Loucy (cell line): ENCODE measurements around the gene TMEM37.

Experiments used
- H2AFZ ChIP-seq: fragments of 200-600 bp; sonication (generic); 2 replicates; pipeline ENCODE4 v1.6.0; 2016; ENCODE audit warnings: antibody characterized with exemption, mild to moderate bottlenecking, low read length, moderate library complexity
- H3F3A ChIP-seq: fragments of 200-600 bp; 2 replicates; pipeline ENCODE4 v1.6.0; 2016; ENCODE audit warnings: antibody characterized with exemption, low read depth, mild to moderate bottlenecking
- H3K27me3 ChIP-seq: fragments of 200-600 bp; sonication (generic); 2 replicates; pipeline ENCODE4 v1.6.1; 2014; ENCODE audit warnings: low read length, mild to moderate bottlenecking; ENCODE audit not compliant: insufficient read depth, poor library complexity, severe bottlenecking
- H3K36me3 ChIP-seq: fragments of 200-600 bp; sonication (generic); 2 replicates; pipeline ENCODE4 v1.6.1; 2016; ENCODE audit warnings: low read length; ENCODE audit not compliant: insufficient read depth
- H3K4me1 ChIP-seq: fragments of 200-600 bp; sonication (generic); 2 replicates; pipeline ENCODE4 v1.5.1; 2014; ENCODE audit warnings: low read length, mild to moderate bottlenecking; ENCODE audit not compliant: insufficient read depth, poor library complexity, severe bottlenecking
- H3K4me2 ChIP-seq: fragments of 200-600 bp; sonication (generic); 2 replicates; pipeline ENCODE4 v1.6.0; 2014; ENCODE audit warnings: antibody characterized with exemption, low read length, low read depth, mild to moderate bottlenecking; ENCODE audit not compliant: poor library complexity, severe bottlenecking
- H3K4me3 ChIP-seq: fragments of 200-600 bp; sonication (generic); 2 replicates; pipeline ENCODE4 v1.5.1; 2014; ENCODE audit warnings: low read length, mild to moderate bottlenecking, mixed read lengths; ENCODE audit not compliant: poor library complexity, severe bottlenecking
- H3K79me2 ChIP-seq: fragments of 200-600 bp; sonication (generic); 2 replicates; pipeline ENCODE4 v1.6.1; 2014; ENCODE audit warnings: low read length; ENCODE audit not compliant: insufficient read depth
- H3K9ac ChIP-seq: fragments of 200-600 bp; sonication (generic); 2 replicates; pipeline ENCODE4 v1.6.0; 2014; ENCODE audit warnings: mild to moderate bottlenecking, low read depth, low read length, moderate library complexity; ENCODE audit not compliant: poor library complexity, severe bottlenecking
- H3K9me2 ChIP-seq: fragments of 200-600 bp; sonication (generic); replicated peaks from 2 replicates; pipeline ENCODE4 v1.6.1; 2016; ENCODE audit warnings: low read depth, low read length, mixed read lengths
- H3K9me3 ChIP-seq: fragments of 200-600 bp; sonication (generic); 2 replicates; pipeline ENCODE4 v1.6.1; 2014; ENCODE audit warnings: mild to moderate bottlenecking, antibody characterized with exemption, low read length, low read depth; ENCODE audit not compliant: insufficient read depth
- H4K20me1 ChIP-seq: fragments of 200-600 bp; sonication (generic); 2 replicates; pipeline ENCODE4 v1.6.0; 2014; ENCODE audit warnings: antibody characterized with exemption, low read length, mild to moderate bottlenecking; ENCODE audit not compliant: insufficient read depth, poor library complexity, severe bottlenecking
- CTCF ChIP-seq: fragments of 200-600 bp; sonication (generic); conservative IDR thresholded peaks from 2 replicates; pipeline ENCODE4 v1.5.1; 2014; ENCODE audit warnings: mild to moderate bottlenecking, antibody characterized with exemption, low read length
- EZH2phosphoT487 ChIP-seq: fragments of 200-600 bp; IDR thresholded peaks from 2 replicates; pipeline ENCODE4 v1.6.1; 2018; ENCODE audit warnings: antibody characterized with exemption, mild to moderate bottlenecking, moderate library complexity, borderline replicate concordance

TMEM37 gene

GRCh38 chr2:119425620-119426395 lies 5.8 kb upstream of the TMEM37 start:
- no peaks in the 10 kb centered on the region for H3K79me2 ChIP-seq
- no peak overlapping the region for H3K4me2 ChIP-seq
- H3K9me3 ChIP-seq, result no peaks in the 10 kb centered on the region
- TF ChIP-seq CTCF (no peak), EZH2phosphoT487 (no peak)
- no peaks in the 10 kb centered on the region for H3K4me1 ChIP-seq
- no peaks in the 10 kb centered on the region; the same call in 1 of the 2 replicates for H3F3A ChIP-seq
- no peaks in the 10 kb centered on the region for H4K20me1 ChIP-seq
- no peaks in the 10 kb centered on the region for H3K9me2 ChIP-seq
- no peaks in the 10 kb centered on the region for H3K36me3 ChIP-seq
- no peak overlapping the region for H3K4me3 ChIP-seq
- no peaks in the 10 kb centered on the region for H3K27me3 ChIP-seq
- H3K9ac ChIP-seq, result no peak overlapping the region
- H2AFZ ChIP-seq, result no peak overlapping the region

GRCh38 chr2:119426396-119426675 lies 5.3 kb upstream of the TMEM37 start:
- Histone ChIP-seq H3K9ac (no peak overlapping the region), H3K79me2 (no peaks in the 10 kb centered on the region), H3K4me3 (no peak overlapping the region), H3K27me3 (no peaks in the 10 kb centered on the region), H2AFZ (no peak overlapping the region), H4K20me1 (no peaks in the 10 kb centered on the region), H3K4me1 (peaks cover 3% of the 10 kb centered on the region), H3F3A (no peaks in the 10 kb centered on the region; the same call in 1 of the 2 replicates), H3K36me3 (no peaks in the 10 kb centered on the region), H3K9me3 (no peaks in the 10 kb centered on the region), H3K4me2 (no peak overlapping the region), H3K9me2 (no peaks in the 10 kb centered on the region)
- TF ChIP-seq EZH2phosphoT487, result no peak
- no peak for TF ChIP-seq CTCF

- Histone ChIP-seq H4K20me1 (no peaks in the 10 kb centered on the region), H3K79me2 (no peaks in the 10 kb centered on the region), H3K9ac (no peak overlapping the region), H3K4me1 (peaks cover 4% of the 10 kb centered on the region), H3K9me2 (no peaks in the 10 kb centered on the region), H3K27me3 (no peaks in the 10 kb centered on the region), H3F3A (no peaks in the 10 kb centered on the region; the same call in 1 of the 2 replicates), H3K4me3 (no peak overlapping the region), H3K4me2 (no peak overlapping the region), H2AFZ (no peak overlapping the region), H3K9me3 (no peaks in the 10 kb centered on the region), H3K36me3 (no peaks in the 10 kb centered on the region)
- no peak for TF ChIP-seq CTCF
Observed at GRCh38 chr2:119426801-119427395, 4.8 kb upstream of the TMEM37 start.
